ENCODE data around the gene GSK3B. TPM values are rescaled to one million over a fixed set of nuclear protein-coding genes. Genes with fewer than 3 reads are reported as not detected.
A peak's percentile ranks its signal among the peaks of the same experiment; 100 is the strongest.

Gene GSK3B
- polyA plus RNA-seq, 3 donors, result 16.2 to 20.6 (median 20.5) TPM

GRCh38 chr3:120040813-120041377 lies 53.4 kb downstream of the GSK3B start:
- intact Hi-C loops (cut with micrococcal nuclease), result no loop called here
- Histone ChIP-seq H3K9ac (ENCODE audit: insufficient read depth, low read length, poor library complexity, severe bottlenecking) (no peak overlapping the region), H3K27me3 (ENCODE audit: control insufficient read depth in 2 of 2, insufficient read depth in 2 of 2, low read length in 2 of 2) (no peaks in the 10 kb centered on the region), H3K4me1 (ENCODE audit: control insufficient read depth in 1 of 2, insufficient read depth in 2 of 2, low read length in 2 of 2) (no peaks in the 10 kb centered on the region), H3K4me3 (replicated peaks in 1 of 3; ENCODE audit: low read depth in 2 of 3, low read length in 3 of 3) (peak overlapping the region in 1 of 3 experiments; percentile 1), H3K27ac (ENCODE audit: low read depth in 1 of 2, low read length in 2 of 2) (no peak overlapping the region), H3K36me3 (replicated peaks in 1 of 2; ENCODE audit: control insufficient read depth in 1 of 2, insufficient read depth in 2 of 2, low read length in 2 of 2) (peaks cover 2 to 73% of the 10 kb centered on the region in 2 donors), H2AFZ (ENCODE audit: insufficient read depth, low read depth, low read length, poor library complexity, severe bottlenecking) (no peak overlapping the region), H3K79me2 (ENCODE audit: insufficient read depth, low read length) (peaks cover 100% of the 10 kb centered on the region), H4K20me1 (ENCODE audit: insufficient read depth, low read length) (peaks cover 73% of the 10 kb centered on the region), H3K9me3 (replicated peaks in 1 of 2; ENCODE audit: control insufficient read depth in 1 of 2, insufficient read depth in 1 of 2, low read length in 2 of 2) (peaks cover 46 to 81% of the 10 kb centered on the region in 2 donors), H3K4me2 (replicated peaks; ENCODE audit: extremely low read depth, low read length, poor library complexity, severe bottlenecking) (no peak overlapping the region)
- DNase-seq, result no peak
- TF ChIP-seq CTCF (IDR thresholded peaks at IDR 0.05), result no peak
- H3K27me3 Mint-ChIP-seq (ENCODE audit: low read depth in 3 of 3), result no peaks in the 10 kb centered on the region
- 100% methylated on average over 7 of the region's 8 CpGs for WGBS (ENCODE audit: insufficient coverage)
- peaks cover 47 to 69% of the 10 kb centered on the region in 2 donors for H3K36me3 Mint-ChIP-seq
- H3K27ac Mint-ChIP-seq, result peak overlapping the region in 2 of 7 donors; percentile 8 to 66
- no peak overlapping the region for H3K4me3 Mint-ChIP-seq
- peaks cover 5% of the 10 kb centered on the region for H3K4me1 Mint-ChIP-seq
- H3K9me3 Mint-ChIP-seq, result peaks cover 50 to 82% (median 74%) of the 10 kb centered on the region in 7 donors

GRCh38 chr3:120039642-120040610 lies 54.3 kb downstream of the GSK3B start:
- Mint-ChIP-seq H3K4me1 (peaks cover 5% of the 10 kb centered on the region), H3K9me3 (peaks cover 45 to 76% (median 66%) of the 10 kb centered on the region in 7 donors), H3K27me3 (ENCODE audit: low read depth in 3 of 3) (no peaks in the 10 kb centered on the region), H3K36me3 (peaks cover 40 to 61% of the 10 kb centered on the region in 2 donors), H3K4me3 (no peak overlapping the region), H3K27ac (no peak overlapping the region)
- no peak for TF ChIP-seq CTCF (IDR thresholded peaks at IDR 0.05)
- no peak overlapping the region for H2AFZ ChIP-seq (ENCODE audit: insufficient read depth, low read depth, low read length, poor library complexity, severe bottlenecking)
- no peaks in the 10 kb centered on the region for H3K4me1 ChIP-seq (ENCODE audit: control insufficient read depth in 1 of 2, insufficient read depth in 2 of 2, low read length in 2 of 2)
- H3K4me3 ChIP-seq (replicated peaks in 1 of 3; ENCODE audit: low read depth in 2 of 3, low read length in 3 of 3), result peak overlapping the region in 1 of 3 experiments; percentile 30
- H4K20me1 ChIP-seq (ENCODE audit: insufficient read depth, low read length), result peaks cover 68% of the 10 kb centered on the region
- no peak overlapping the region for H3K9ac ChIP-seq (ENCODE audit: insufficient read depth, low read length, poor library complexity, severe bottlenecking)
- intact Hi-C loops (cut with micrococcal nuclease), result no loop called here
- H3K27ac ChIP-seq (ENCODE audit: low read depth in 1 of 2, low read length in 2 of 2), result no peak overlapping the region
- peaks cover 100% of the 10 kb centered on the region for H3K79me2 ChIP-seq (ENCODE audit: insufficient read depth, low read length)
- H3K9me3 ChIP-seq (replicated peaks in 1 of 2; ENCODE audit: control insufficient read depth in 1 of 2, insufficient read depth in 1 of 2, low read length in 2 of 2), result peaks cover 41 to 76% of the 10 kb centered on the region in 2 donors
- peaks cover 2 to 64% of the 10 kb centered on the region in 2 donors for H3K36me3 ChIP-seq (replicated peaks in 1 of 2; ENCODE audit: control insufficient read depth in 1 of 2, insufficient read depth in 2 of 2, low read length in 2 of 2)
- H3K27me3 ChIP-seq (ENCODE audit: control insufficient read depth in 2 of 2, insufficient read depth in 2 of 2, low read length in 2 of 2), result no peaks in the 10 kb centered on the region
- no peak for DNase-seq
- no peak overlapping the region for H3K4me2 ChIP-seq (replicated peaks; ENCODE audit: extremely low read depth, low read length, poor library complexity, severe bottlenecking)
- WGBS (ENCODE audit: insufficient coverage), result over 99% methylated on average over 14 of the region's 20 CpGs

Measured in CD14-positive monocyte (primary cell).